HL-60/S4 (cell line): ENCODE results near the gene POU2F3.

ENCODE experiments used
- in situ Hi-C: fragments of 300-500 bp; cut with MboI; formaldehyde crosslinking; loops from 2 replicates; pipeline ENCODE4 v1.14.3; 2022; ENCODE audit warnings: low sequenced_read_pairs

Gene POU2F3

DNA sequence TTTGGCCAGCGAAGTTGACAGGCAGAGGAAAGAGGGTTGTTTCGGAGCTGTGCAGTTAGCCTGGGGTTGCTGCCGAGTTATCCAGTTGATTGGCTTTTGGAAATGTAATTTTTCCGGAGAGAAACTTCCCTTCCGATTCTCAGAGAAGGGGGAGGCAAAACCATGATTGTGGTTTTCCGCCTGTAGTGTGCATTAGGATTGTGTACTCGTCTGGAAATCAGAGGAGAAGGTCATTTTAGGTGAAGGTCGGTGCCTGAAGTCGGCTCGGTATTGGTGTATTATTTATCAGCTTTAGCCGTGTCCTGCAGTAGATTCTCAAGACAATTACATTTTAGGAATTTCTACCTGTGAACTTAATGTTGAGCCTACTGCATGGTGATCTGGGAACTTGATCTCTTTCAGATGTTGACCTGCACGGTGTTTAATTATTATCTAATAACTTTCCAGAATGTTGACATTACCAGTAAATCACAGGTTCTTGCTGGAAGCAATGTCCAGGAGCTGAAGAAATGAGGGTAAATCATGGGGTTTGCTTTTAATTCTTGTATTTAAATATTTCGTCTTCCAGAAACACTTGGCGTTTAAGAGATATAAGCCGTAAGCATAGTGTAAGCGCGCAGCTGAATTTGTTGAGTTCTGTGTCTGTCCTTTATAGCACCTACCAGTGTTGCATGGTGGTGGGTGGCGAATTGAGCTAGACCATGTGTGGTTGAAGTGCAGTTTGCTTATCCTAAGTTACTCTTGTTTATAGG, 97.6 kb downstream of the POU2F3 start:
- in situ Hi-C loops, result no loop called here

DNA sequence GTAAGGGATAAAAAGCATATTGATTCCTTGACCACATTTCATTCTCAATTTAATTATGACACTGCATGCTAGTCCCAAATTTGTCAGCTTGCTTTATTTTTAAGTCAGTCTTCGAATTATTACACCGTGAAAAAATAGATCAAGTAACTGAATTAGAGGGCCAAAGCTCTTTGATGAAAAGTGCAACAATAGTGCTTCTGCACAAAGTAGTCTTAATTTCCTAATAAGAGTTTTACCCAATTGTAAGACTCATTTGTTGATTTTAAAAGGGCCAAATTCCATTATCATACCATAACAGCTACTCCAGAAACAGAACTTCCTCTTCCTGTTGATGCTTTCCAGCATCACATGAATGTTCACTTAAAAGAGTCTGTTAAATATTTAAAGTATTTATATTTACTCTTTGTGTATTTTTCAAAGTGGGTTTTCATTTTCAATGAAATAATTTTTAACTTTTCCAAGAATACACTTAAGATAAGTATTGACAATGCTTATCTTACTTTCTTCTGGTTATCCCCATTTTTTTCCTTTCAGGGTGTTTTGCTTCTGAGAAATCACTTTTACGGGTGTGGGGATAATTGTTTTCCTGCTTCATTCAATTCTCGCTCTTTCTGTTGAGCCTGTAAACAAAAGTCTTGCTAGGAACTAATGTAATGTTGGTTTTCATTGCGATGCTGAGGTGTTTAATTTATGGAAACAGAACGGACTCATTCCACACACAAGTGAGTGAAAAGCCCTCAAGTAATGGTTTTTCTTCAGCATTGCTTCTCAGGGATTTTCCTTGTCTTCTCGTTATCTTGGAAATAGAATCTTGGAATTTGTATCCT, 98.4 kb downstream of the POU2F3 start:
- in situ Hi-C loops, result no loop called here

DNA sequence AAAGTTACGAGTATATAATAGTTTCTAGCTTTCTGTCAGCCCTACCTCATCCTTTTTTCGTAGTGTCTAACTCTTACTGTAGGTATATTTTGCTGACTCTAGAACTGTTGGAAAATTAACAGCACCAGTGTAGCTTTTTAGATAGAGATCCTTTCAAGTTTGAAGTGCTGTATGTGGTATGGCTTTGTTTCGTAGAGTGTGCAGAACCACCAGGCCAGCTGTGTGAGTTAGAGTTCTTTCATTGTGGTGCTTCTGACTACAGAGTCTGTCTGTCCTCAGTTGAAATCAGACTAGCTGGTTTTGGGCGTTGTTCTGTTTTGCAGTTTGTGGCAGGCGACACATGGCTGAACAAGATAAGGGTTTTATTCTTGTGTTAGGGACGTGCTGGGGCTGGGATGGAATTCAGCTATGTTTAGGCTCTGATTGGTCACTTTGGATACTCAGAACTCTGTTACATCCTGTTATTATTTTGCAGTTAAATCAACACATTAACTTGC, 99.5 kb downstream of the POU2F3 start:
- in situ Hi-C loops, result no loop called here

DNA sequence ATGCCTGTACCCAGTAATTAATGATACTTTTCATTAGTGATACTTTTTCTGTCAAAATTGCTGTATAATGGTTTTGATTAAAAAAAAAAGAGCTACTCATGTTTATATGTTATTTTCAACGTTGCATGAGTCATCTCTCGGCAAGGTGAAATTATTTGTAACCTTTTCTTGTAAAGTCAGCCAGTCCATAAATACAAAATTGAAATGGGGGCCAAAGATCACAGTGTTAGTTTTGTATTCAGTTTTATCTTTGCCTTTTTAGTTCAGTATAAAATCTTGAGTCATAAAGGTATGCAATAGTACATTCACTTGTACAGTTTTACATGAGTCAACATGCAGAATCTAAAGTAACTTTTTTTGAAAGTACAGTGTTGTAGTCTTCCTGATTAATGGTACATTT, 100.6 kb downstream of the POU2F3 start:
- in situ Hi-C loops, result no loop called here

DNA sequence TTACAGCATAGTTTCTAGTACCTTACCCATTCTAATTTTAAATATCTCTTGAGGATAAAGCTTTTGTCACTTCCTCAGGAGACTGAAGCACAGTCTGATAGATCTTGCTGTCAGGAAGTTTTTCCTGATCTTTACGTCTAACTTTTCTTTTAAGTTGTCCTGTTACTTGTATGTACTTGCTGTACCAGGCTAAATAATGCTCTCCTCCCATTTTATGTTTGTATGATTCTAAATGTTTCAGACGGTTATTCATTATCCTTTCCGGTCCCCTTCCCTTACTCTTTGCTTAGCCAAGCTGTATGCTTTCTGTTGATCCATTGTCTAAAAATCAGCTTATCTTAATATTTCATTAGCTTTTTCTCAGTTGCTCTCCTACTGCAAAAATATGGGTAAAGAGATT, 102.3 kb downstream of the POU2F3 start:
- in situ Hi-C loops, result no loop called here

DNA sequence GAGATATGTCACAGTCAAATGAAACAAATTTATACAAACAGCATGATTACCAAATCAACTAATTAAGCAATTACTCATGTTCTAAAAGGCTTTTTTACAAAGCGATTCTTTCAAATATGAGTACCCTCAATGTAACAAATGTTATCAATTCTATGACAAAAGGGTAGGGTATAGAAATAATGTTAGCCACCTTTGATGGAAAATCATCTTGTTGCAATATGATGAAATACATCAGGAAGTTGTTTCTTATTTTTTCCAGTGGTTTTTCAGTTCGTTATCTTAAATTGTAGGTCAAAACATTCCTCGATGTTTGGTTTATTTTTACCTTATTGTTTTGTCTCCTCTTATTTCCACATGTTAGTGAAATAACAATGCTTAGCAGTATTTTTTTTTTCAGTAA, 102.7 kb downstream of the POU2F3 start:
- in situ Hi-C loops, result no loop called here

DNA sequence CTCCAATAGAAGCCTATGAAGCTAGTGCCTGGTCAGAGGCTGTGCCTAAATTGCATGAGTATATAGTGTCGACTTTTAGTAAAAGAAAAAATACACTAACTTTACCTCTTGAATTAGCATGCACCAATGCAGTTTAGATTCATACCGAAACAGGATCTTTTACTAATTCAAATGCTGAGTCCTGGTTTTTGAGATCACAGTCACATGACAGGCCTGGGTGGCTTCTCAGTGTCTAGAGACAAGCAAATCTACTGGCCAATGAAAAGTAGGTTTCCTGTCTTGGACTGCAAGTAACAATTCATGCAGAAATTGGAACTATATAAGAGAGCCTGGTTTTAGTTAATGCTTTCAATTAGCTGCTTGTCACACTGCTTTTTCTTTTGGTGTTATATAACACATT, 103.5 kb downstream of the POU2F3 start:
- in situ Hi-C loops, result no loop called here

DNA sequence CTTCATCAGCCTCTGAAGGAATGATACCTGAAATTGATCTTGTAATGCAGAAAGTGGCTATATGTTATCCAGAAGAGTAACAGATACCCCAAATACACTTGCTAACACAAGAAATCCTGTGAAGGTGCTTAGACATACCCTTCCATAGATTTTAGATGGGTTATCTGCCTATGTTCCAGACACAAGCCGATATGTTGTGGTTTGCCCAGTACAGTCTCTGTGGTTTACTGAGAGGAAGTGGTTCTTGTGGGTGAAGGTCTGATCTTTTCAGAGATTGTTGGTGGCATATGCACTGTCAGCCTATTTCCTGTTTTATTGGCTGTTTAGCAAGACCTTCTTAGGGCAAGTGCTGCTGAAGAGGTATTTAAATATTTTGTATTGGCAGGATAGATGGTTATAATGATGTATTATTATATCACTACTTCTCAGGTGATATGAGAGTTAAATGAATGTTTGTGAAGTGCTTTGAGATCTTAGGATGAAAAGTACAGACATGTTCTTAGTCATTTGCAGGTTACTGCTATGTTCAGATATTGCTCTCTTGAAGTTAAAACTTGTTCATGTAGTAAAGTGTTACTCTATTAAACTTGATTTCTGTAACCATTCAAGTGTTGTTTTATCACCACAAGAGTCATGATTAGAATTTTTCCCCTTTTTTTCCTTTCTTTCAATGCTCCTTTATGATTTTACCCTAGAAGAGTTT, 104.5 kb downstream of the POU2F3 start:
- in situ Hi-C loops, result no loop called here

DNA sequence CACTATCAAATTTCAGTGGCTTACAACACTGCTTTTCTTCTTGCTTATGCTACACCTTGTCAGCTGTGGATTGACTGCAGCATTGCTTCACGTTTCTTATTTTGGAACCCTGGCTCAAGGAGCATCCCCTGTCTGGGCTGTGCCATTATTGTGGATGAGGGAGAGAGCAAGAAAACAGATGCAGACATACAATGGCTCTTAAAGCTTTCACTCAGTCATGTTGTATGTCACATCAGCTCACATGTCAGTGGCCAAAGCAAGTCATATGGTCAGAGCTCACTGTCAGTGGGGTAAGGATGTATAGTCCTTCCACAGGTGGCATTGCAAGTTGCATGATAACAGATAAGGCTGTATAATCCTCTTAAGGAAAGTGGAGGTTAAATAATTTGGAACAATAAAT, 106.3 kb downstream of the POU2F3 start:
- in situ Hi-C loops, result no loop called here

DNA sequence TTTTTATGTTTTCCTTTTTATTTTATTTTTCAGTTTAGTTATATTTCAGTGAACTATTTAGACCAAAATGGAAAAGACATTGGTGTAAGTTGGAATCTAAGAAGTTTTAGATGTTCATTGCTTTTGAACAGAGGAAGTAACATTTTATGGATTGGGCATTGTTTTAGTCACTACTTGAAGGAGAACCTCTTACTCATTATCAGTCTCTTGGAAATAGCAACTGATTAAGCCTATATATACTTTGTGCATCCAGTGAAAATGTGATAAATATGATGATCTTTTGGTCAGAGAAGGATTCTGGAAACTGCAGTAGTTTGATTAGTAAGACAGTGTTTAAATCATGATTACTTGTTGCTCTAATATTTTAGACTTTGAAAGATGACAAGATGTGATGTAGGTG, 110.7 kb downstream of the POU2F3 start:
- in situ Hi-C loops, result no loop called here

DNA sequence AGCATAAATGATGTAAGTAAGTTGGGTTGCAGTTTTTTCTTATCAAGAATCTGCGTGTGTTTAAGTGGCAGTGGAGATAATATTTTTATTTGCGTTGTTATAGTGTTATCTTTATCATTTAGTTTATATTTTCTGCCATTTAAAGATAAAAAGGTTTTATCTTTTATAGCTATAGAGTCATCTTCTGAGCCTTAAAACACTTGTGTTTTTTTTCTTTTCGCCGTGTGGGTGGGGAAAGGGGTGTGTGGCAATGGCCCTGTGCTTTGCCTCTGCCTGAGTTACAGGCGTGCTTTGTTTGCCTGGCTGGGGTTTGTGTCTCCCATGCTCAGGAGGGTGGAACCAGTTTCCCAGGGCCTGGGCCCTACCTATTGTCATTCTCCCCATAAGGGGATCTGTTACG, 112.5 kb downstream of the POU2F3 start:
- in situ Hi-C loops, result no loop called here

DNA sequence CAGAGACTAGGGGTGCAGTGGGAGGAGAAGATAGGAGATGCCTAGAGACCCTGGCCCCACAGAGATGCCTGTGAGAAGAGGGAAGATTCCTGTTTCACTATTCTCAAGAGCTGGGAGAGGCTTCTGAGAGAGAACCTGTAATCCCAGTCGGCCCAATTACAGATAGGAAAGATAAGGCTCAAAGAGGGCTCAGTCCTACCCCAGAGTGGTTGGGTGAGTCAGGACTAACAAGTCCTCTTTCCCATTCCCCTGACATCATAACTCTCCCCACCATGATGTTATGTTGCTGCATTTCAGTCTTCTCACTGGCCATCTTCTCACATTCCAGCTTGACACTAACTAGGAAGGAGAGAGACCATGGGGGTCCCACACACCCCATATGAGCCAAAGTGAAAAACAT, 114.1 kb downstream of the POU2F3 start:
- in situ Hi-C loops, result no loop called here

DNA sequence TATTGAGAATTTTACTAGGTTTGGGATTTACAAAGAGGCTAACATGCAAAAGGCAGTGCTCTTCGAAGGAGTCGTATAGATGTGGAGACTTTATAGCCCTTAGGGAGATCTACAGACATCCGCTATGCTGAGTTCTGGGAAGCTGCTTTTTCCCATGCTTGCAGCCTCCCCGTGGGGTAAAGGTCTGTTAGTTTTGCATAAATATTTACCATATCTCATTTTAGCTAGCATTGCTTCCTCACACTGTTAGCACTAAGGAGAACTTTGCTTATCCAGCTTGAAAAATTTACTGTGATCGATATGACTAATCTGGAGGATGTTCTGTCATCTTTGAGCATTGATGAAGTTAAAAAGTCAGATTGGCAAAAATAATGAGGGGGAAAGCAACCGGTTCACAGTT, 114.8 kb downstream of the POU2F3 start:
- in situ Hi-C loops, result no loop called here

DNA sequence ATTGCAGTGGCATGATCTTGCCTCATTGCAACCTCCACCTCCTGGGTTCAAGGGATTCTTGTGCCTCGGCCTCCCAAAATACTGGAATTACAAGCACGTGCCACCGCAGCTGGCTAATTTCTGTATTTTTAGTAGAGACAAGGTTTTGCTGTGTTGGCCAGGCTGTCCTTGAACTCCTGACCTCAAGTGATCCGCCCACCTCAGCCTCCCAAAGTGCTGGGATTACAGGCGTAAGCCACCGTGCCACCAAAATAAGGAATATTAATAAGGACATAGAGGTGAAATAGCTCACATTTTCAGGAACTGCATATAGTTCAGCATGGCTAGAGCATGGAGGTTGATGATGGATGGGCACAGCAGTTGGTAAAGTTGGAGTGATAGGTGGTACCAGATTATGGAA, 117.7 kb downstream of the POU2F3 start:
- in situ Hi-C loops, result no loop called here

DNA sequence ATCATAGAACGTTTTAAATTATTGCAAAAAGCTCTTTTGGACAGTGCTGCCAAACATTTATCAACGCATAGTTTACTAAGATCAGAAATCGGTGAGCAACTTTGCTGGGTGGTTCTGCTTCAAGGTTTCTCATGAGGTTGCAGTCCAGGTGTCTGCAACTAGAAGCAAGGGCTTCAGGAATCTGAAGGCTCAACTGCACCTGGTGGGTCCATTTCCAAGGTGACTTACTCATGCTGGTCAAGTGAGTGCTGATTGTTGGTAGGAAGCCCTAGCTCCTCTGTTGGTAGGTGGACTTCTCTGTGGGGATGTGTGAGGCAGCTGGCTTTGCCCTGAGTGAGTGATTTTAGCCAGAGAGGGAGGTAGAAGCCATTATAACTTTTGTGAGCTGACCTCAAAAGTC, 118.8 kb downstream of the POU2F3 start:
- in situ Hi-C loops, result no loop called here

DNA sequence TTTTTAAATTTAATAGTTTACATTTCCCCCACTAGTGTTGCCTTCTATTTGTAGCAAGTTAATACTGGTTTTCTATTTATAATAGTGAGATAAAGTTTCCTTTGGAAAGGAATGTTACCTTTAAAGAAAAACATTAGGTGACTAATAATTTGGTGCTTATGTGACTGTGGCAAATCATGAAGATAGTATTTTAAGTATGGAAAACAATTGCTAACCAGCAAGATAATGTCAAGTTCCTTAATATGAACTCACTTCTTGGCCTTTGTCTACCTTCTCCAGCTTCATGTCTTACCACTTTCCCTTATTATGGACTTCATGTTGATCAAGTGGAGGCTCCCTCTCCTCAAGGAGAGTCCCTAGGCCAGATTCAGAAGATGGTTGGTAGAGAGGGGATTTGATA, 123.5 kb downstream of the POU2F3 start:
- in situ Hi-C loops, result no loop called here

DNA sequence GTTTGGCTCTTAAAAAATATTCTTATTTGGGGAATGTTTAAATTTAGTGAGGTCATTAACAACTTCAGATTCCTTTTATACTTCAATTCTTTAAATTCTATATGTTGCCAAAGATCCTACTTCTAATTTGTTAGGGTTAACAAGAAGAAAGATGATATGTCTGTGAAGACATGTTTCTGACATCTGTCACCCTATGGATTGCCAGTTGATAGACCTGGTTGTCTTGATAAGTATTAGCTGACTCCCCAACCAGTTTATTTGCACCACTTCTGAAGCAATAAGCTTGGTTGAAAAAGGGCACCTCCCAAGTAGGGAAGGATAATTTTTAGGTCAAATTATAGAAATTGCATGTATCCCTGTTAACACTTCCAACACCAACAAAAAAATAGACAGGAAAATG, 125.6 kb downstream of the POU2F3 start:
- in situ Hi-C loops, result no loop called here
